ENCODE results near the gene ATXN3L.

GRCh38 chrX:13281289-13281688, 38.6 kb downstream of the ATXN3L start:
- no peak for TF ChIP-seq CTCF (IDR thresholded peaks at IDR 0.05; ENCODE audit: borderline replicate concordance, extremely low read depth, low read length, poor library complexity, severe bottlenecking)
- no peak for TF ChIP-seq EZH2 (IDR thresholded peaks at IDR 0.05; ENCODE audit: borderline replicate concordance, low read depth, low read length, severe bottlenecking)

Data from DND-41 (cell line).